WTC11 (cell line): Measurements from ENCODE around the gene DNAAF1.

Experiments used
- CREM ChIP-seq: sonication (generic); formaldehyde crosslinking; IDR thresholded peaks from 2 replicates; pipeline ENCODE4 v1.8.1; 2022; ENCODE audit warnings: mild to moderate bottlenecking, missing genetic modification reagents, moderate library complexity
- KAT7 ChIP-seq: sonication (generic); formaldehyde crosslinking; IDR thresholded peaks from 2 replicates; pipeline ENCODE4 v1.8.1; 2023; ENCODE audit warnings: missing genetic modification reagents, mild to moderate bottlenecking, borderline replicate concordance
- NFATC4 ChIP-seq: fragments of 250-450 bp; sonication (Bioruptor Pico); IDR thresholded peaks from 2 replicates; pipeline ENCODE4 v1.9.0; 2021; ENCODE audit warnings: mild to moderate bottlenecking
- SP1 ChIP-seq: sonication (generic); formaldehyde crosslinking; conservative IDR thresholded peaks from 2 replicates; pipeline ENCODE4 v1.8.1; 2022; ENCODE audit warnings: missing genetic modification reagents
- ZNF263 ChIP-seq: sonication (generic); formaldehyde crosslinking; IDR thresholded peaks from 2 replicates; pipeline ENCODE4 v1.8.1; 2022; ENCODE audit warnings: low read depth, mild to moderate bottlenecking, moderate library complexity, missing genetic modification reagents
- TF ChIP-seq, protein P1 (sequence below): sonication (generic); formaldehyde crosslinking; conservative IDR thresholded peaks from 2 replicates; pipeline ENCODE4 v1.8.1; 2022; ENCODE audit warnings: mild to moderate bottlenecking, missing genetic modification reagents
- TF ChIP-seq, protein P2 (sequence below): fragments of 200-600 bp; IDR thresholded peaks from 2 replicates; pipeline ENCODE4 v1.8.0; 2022; ENCODE audit warnings: antibody characterized with exemption
- TF ChIP-seq, protein P3 (sequence below): sonication (generic); formaldehyde crosslinking; IDR thresholded peaks from 2 replicates; pipeline ENCODE4 v1.8.1; 2022; ENCODE audit warnings: low read depth, mild to moderate bottlenecking, moderate library complexity, missing genetic modification reagents, borderline replicate concordance

GRCh38 chr16:84105301-84105815 is 39.8 kb upstream of the DNAAF1 start:
- TF ChIP-seq CREM, result no peak
- no peak for TF ChIP-seq NFATC4 (CRISPR knock-in tag)
- no peak for TF ChIP-seq SP1
- no peak for TF ChIP-seq KAT7 (CRISPR knock-in tag)
- TF ChIP-seq, protein P1, sequence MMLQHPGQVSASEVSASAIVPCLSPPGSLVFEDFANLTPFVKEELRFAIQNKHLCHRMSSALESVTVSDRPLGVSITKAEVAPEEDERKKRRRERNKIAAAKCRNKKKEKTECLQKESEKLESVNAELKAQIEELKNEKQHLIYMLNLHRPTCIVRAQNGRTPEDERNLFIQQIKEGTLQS (CRISPR knock-in tag), result no peak
- no peak for TF ChIP-seq ZNF263 (CRISPR knock-in tag)
- TF ChIP-seq, protein P2, sequence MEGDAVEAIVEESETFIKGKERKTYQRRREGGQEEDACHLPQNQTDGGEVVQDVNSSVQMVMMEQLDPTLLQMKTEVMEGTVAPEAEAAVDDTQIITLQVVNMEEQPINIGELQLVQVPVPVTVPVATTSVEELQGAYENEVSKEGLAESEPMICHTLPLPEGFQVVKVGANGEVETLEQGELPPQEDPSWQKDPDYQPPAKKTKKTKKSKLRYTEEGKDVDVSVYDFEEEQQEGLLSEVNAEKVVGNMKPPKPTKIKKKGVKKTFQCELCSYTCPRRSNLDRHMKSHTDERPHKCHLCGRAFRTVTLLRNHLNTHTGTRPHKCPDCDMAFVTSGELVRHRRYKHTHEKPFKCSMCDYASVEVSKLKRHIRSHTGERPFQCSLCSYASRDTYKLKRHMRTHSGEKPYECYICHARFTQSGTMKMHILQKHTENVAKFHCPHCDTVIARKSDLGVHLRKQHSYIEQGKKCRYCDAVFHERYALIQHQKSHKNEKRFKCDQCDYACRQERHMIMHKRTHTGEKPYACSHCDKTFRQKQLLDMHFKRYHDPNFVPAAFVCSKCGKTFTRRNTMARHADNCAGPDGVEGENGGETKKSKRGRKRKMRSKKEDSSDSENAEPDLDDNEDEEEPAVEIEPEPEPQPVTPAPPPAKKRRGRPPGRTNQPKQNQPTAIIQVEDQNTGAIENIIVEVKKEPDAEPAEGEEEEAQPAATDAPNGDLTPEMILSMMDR, result no peak
- TF ChIP-seq, protein P3, sequence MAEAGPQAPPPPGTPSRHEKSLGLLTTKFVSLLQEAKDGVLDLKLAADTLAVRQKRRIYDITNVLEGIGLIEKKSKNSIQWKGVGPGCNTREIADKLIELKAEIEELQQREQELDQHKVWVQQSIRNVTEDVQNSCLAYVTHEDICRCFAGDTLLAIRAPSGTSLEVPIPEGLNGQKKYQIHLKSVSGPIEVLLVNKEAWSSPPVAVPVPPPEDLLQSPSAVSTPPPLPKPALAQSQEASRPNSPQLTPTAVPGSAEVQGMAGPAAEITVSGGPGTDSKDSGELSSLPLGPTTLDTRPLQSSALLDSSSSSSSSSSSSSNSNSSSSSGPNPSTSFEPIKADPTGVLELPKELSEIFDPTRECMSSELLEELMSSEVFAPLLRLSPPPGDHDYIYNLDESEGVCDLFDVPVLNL, result no peak
